GM12873 (cell line): ENCODE results near the gene IGSF21.

Experiments
- CTCF ChIP-seq: IDR thresholded peaks from 2 replicates; pipeline ENCODE4 v1.5.1; 2012; ENCODE audit warnings: low read depth, mild to moderate bottlenecking, moderate library complexity, low read length, control low read depth; ENCODE audit not compliant: insufficient read depth; ENCODE audit errors: missing control alignments

The IGSF21 gene

GRCh38 chr1:18256282-18257235 lies 149.0 kb downstream of the IGSF21 start:
- TF ChIP-seq CTCF: no peak

- TF ChIP-seq CTCF: no peak
Observed at GRCh38 chr1:18257778-18258177, 150.2 kb downstream of the IGSF21 start.

GRCh38 chr1:18261891-18262290 lies 154.3 kb downstream of the IGSF21 start:
- TF ChIP-seq CTCF: no peak

- no peak for TF ChIP-seq CTCF
Observed at GRCh38 chr1:18262726-18263125, 155.1 kb downstream of the IGSF21 start.

- TF ChIP-seq CTCF: no peak
Observed at GRCh38 chr1:18263547-18264120, 156.0 kb downstream of the IGSF21 start.

- no peak for TF ChIP-seq CTCF
Observed at GRCh38 chr1:18264450-18265039, 156.9 kb downstream of the IGSF21 start.

- no peak for TF ChIP-seq CTCF
Observed at GRCh38 chr1:18265641-18266040, 158.0 kb downstream of the IGSF21 start.
